Transverse colon (tissue), 4 donors: ENCODE data around the gene GPR89B.
"Not testable (repeated sequence)": the region's sequence is repeated elsewhere in the genome, so short reads cannot be mapped to it uniquely, and the experiment has no call there.

Experiments
- POLR2A ChIP-seq: fragments of 450-650 bp; IDR thresholded peaks from one replicate; pipeline ENCODE4 v1.6.1; 2016; ENCODE audit warnings: antibody characterized with exemption, mild to moderate bottlenecking, moderate library complexity
- POLR2AphosphoS5 ChIP-seq, 3 donors: sonication (generic); formaldehyde crosslinking; IDR thresholded peaks; one replicate each; pipeline ENCODE4 v1.6.1; 2016; ENCODE audit warnings: antibody characterized with exemption in 3 of 3
- TF ChIP-seq, protein P1 (sequence below), 5 experiments: fragments of 200-600 bp in 3 of 5; fragments of 450-650 bp in 2 of 5; sonication (generic) in 3 of 5; IDR thresholded peaks; 1 replicate in 2 of 5; 2 replicates in 3 of 5; pipeline ENCODE4 v1.5.1; 2016 to 2017; ENCODE audit warnings: antibody characterized with exemption in 5 of 5, inconsistent platforms in 3 of 5, mild to moderate bottlenecking in 2 of 5, moderate library complexity in 1 of 5

DNA sequence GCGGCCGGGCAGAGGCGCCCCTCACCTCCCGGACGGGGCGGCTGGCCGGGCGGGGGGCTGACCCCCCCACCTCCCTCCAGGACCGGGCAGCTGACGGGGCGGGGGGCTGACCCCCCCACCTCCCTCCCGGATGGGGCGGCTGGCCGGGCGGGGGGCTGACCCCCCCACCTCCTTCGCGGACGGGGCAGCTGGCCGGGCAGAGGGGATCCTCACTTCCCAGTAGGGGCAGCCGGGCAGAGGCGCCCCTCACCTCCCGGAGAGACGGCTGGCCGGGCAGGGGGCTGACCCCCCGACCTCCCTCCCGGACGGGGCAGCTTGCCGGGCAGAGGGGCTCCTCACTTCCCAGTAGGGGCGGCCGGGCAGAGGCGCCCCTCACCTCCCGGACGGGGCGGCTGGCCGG is 21.3 kb downstream of the GPR89B start:
- TF ChIP-seq POLR2A; POLR2AphosphoS5 (IDR thresholded peaks at IDR 0.05): not testable (repeated sequence)
- TF ChIP-seq, protein P1, sequence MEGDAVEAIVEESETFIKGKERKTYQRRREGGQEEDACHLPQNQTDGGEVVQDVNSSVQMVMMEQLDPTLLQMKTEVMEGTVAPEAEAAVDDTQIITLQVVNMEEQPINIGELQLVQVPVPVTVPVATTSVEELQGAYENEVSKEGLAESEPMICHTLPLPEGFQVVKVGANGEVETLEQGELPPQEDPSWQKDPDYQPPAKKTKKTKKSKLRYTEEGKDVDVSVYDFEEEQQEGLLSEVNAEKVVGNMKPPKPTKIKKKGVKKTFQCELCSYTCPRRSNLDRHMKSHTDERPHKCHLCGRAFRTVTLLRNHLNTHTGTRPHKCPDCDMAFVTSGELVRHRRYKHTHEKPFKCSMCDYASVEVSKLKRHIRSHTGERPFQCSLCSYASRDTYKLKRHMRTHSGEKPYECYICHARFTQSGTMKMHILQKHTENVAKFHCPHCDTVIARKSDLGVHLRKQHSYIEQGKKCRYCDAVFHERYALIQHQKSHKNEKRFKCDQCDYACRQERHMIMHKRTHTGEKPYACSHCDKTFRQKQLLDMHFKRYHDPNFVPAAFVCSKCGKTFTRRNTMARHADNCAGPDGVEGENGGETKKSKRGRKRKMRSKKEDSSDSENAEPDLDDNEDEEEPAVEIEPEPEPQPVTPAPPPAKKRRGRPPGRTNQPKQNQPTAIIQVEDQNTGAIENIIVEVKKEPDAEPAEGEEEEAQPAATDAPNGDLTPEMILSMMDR (IDR thresholded peaks at IDR 0.05): not testable (repeated sequence)
